Esophagus muscularis mucosa (tissue), 4 donors: ENCODE measurements around the gene DVL1. TPM values are rescaled to one million over a fixed set of nuclear protein-coding genes. Genes with fewer than 3 reads are reported as not detected.
A peak's percentile ranks its signal among the peaks of the same experiment; 100 is the strongest.

Experiments
- DNase-seq: peaks from one replicate; pipeline ENCODE4 v3.0.0-alpha.2; 2017; ENCODE audit errors: extremely low spot score
- H3K27ac ChIP-seq, 4 donors: fragments of 200-600 bp; sonication (generic); replicated peaks in 1 of 4; 1 replicate in 3 of 4; 2 replicates in 1 of 4; pipeline ENCODE4 v1.5.1; 2016 to 2019; ENCODE audit warnings: mild to moderate bottlenecking in 1 of 4
- H3K27me3 ChIP-seq, 4 donors: fragments of 200-600 bp; sonication (generic); one replicate each; pipeline versions ENCODE4 v1.5.1 to v1.6.0; 2016 to 2019
- H3K36me3 ChIP-seq, 4 donors: fragments of 200-600 bp; sonication (generic); one replicate each; pipeline ENCODE4 v1.5.1; 2016 to 2019
- H3K4me1 ChIP-seq, 4 donors: fragments of 200-600 bp; sonication (generic); one replicate each; pipeline ENCODE4 v1.5.1; 2016 to 2019
- H3K4me3 ChIP-seq, 4 donors: fragments of 200-600 bp; sonication (generic); 1 replicate in 2 of 4; 2 replicates in 2 of 4; pipeline ENCODE4 v1.5.1; 2016 to 2019; ENCODE audit warnings: mild to moderate bottlenecking in 4 of 4, moderate library complexity in 1 of 4
- H3K9me3 ChIP-seq, 4 donors: fragments of 200-600 bp; sonication (generic); 1 replicate in 3 of 4; 2 replicates in 1 of 4; pipeline ENCODE4 v1.5.1; 2016 to 2019
- EP300 ChIP-seq: sonication (generic); formaldehyde crosslinking; IDR thresholded peaks from one replicate; pipeline ENCODE4 v1.6.1; 2017; ENCODE audit warnings: antibody characterized with exemption
- POLR2A ChIP-seq: fragments of 450-650 bp; IDR thresholded peaks from one replicate; pipeline ENCODE4 v1.6.1; 2017; ENCODE audit warnings: antibody characterized with exemption, moderate library complexity, mild to moderate bottlenecking, low read depth
- POLR2AphosphoS5 ChIP-seq, 2 donors: sonication (generic); formaldehyde crosslinking; IDR thresholded peaks; one replicate each; pipeline ENCODE4 v1.6.1; 2017; ENCODE audit warnings: antibody characterized with exemption in 2 of 2
- WGBS: methylation state at CpG from one replicate; pipeline ENCODE4 v1.1.5; 2018; 5-methylcytosine and 5-hydroxymethylcytosine counted together
- intact Hi-C: fragments of 100-400 bp; cut with DNase I; formaldehyde crosslinking; loops from one replicate; pipeline ENCODE4 v1.15.1; 2023
- total RNA-seq, 4 donors: library from RNA; depleted of rRNA; stranded (reverse); fragments of >200 nt; gene quantifications; one replicate each; pipeline versions ENCODE4 v1.1.0 to v1.2.1, GENCODE V29; 2016
- TF ChIP-seq, protein P1 (sequence below), 3 experiments: fragments of 200-600 bp in 2 of 3; fragments of 450-650 bp in 1 of 3; sonication (generic) in 2 of 3; IDR thresholded peaks; one replicate each; pipeline ENCODE4 v1.5.1; 2017 to 2019; ENCODE audit warnings: antibody characterized with exemption in 3 of 3, mild to moderate bottlenecking in 2 of 3, moderate library complexity in 1 of 3

DVL1 gene
- total RNA-seq, 4 donors from 2014 or later = 66.9 to 141 (median 114) TPM

DNA sequence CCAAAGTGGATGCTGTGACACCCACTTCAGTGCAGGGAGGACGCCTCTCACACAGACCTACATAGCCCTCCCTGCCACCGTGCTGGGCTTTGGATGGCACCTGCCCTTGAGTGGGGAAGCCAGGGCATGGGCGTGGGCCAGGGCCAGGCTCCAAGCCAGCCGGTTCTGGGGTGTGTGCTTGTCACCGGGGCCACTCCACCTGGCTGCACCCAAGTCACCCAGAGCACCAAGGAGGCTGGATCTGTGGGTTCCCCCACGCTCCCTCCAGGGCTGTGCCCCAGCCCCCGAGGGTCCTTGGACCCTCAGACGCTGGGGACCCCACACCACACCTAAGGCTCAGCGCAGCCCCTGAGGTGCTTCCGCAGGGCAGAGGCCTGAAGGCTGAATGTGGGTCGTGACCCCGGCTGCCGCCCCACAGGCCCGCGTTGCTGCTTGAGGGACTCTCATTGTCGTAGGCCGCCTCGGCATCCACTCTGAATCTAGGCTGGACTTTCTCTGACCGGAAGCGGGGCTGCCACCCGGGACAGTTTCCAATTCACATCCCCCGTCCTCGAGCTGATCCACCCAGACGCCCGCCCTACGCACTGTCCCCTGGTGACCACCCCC lies 7.7 kb upstream of the DVL1 start:
- Histone ChIP-seq H3K27ac (peak overlapping the region; percentile 81 to 88 (median 84)), H3K4me1 (peaks cover 44 to 100% (median 94%) of the 10 kb centered on the region in 4 donors), H3K9me3 (no peaks in the 10 kb centered on the region), H3K4me3 (peak overlapping the region; percentile 47 to 69 (median 57)), H3K27me3 (peaks cover 0 to 74% (median 26%) of the 10 kb centered on the region in 4 donors), H3K36me3 (peaks cover 0 to 25% (median 7%) of the 10 kb centered on the region in 4 donors)
- intact Hi-C loops = no loop called here
- no peak for TF ChIP-seq POLR2A
- TF ChIP-seq, protein P1, sequence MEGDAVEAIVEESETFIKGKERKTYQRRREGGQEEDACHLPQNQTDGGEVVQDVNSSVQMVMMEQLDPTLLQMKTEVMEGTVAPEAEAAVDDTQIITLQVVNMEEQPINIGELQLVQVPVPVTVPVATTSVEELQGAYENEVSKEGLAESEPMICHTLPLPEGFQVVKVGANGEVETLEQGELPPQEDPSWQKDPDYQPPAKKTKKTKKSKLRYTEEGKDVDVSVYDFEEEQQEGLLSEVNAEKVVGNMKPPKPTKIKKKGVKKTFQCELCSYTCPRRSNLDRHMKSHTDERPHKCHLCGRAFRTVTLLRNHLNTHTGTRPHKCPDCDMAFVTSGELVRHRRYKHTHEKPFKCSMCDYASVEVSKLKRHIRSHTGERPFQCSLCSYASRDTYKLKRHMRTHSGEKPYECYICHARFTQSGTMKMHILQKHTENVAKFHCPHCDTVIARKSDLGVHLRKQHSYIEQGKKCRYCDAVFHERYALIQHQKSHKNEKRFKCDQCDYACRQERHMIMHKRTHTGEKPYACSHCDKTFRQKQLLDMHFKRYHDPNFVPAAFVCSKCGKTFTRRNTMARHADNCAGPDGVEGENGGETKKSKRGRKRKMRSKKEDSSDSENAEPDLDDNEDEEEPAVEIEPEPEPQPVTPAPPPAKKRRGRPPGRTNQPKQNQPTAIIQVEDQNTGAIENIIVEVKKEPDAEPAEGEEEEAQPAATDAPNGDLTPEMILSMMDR (IDR thresholded peaks at IDR 0.05) = no peak
- no peak for TF ChIP-seq EP300
- TF ChIP-seq POLR2AphosphoS5 (IDR thresholded peaks at IDR 0.05) = no peak
- no peak for DNase-seq
- 29% methylated on average over 21 of the region's 26 CpGs for WGBS

DNA sequence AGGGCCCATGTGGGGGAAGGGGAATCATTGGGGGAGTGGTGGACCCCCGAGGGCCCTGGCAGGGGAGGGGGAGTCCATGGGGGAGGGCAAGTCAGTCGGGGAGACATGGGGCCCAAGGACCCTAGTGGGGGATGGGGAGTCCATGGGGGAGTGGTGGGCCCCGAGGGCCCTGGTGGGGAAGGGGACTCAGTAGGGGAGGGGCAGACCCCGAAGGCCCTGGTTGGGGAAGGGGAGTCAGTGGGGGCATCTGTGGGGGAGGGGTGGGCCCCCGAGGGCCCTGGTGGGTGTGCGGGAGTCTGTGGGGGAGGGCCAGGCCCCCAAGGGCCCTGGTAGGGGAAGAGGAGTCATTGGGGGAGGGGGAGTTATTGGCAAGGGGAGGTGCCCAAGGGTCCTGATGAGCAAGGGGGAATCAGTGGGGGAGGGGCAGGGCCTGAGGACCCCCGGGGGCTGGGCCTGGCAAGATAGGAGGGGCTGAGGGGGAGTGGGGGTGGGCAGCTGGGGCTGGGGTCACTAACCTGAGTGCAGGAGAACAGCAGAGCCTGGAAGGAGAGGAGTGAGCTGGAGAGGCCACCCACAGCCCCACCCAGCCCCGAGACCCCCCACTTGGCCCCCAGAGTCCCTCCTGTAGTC lies 7.1 kb upstream of the DVL1 start:
- Histone ChIP-seq H3K4me3 (peak overlapping the region; percentile 47 to 69 (median 57)), H3K9me3 (no peaks in the 10 kb centered on the region), H3K27ac (peak overlapping the region; percentile 81 to 88 (median 84)), H3K36me3 (peaks cover 0 to 25% (median 7%) of the 10 kb centered on the region in 4 donors), H3K27me3 (peaks cover 0 to 74% (median 26%) of the 10 kb centered on the region in 4 donors), H3K4me1 (peaks cover 49 to 100% (median 94%) of the 10 kb centered on the region in 4 donors)
- intact Hi-C loops = no loop called here
- WGBS = 25% methylated on average over 7 of the region's 8 CpGs
- TF ChIP-seq POLR2AphosphoS5 (IDR thresholded peaks at IDR 0.05) = no peak
- TF ChIP-seq, protein P1 (IDR thresholded peaks at IDR 0.05) = no peak
- no peak for TF ChIP-seq POLR2A
- no peak for TF ChIP-seq EP300
- no peak for DNase-seq

DNA sequence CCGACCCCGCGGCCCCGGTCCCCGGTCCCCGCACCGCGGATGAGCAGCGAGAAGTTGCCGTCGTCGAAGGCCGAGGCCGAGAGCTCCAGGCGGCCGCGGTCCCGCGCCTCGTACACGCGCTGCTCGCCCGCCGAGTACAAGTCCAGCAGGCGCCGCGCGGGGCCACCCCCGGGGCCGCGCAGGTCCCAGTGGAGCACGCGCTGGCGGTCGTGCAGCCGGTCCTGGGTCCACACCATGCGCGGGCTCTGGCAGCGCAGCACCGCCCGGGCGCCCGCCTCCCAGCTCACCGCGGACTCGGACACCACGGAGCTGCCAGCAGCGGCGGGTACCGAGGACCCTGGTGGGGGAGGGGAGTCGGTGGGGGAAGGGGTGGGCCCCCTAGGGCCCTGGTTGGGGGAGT lies 6.2 kb upstream of the DVL1 start:
- no peaks in the 10 kb centered on the region for H3K9me3 ChIP-seq
- H3K27me3 ChIP-seq = peaks cover 0 to 74% (median 26%) of the 10 kb centered on the region in 4 donors
- peaks cover 43 to 93% (median 88%) of the 10 kb centered on the region in 4 donors for H3K4me1 ChIP-seq
- peak overlapping the region; percentile 35 to 69 (median 44) for H3K4me3 ChIP-seq
- WGBS = 0% methylated on average over 8 of the region's 52 CpGs
- H3K27ac ChIP-seq = peak overlapping the region; percentile 81 to 88 (median 84)
- peaks cover 0 to 25% (median 7%) of the 10 kb centered on the region in 4 donors for H3K36me3 ChIP-seq
- intact Hi-C loops = no loop called here
- DNase-seq = no peak
- no peak for TF ChIP-seq EP300
- TF ChIP-seq POLR2A = no peak
- TF ChIP-seq, protein P1 (IDR thresholded peaks at IDR 0.05) = no peak
- TF ChIP-seq POLR2AphosphoS5 (IDR thresholded peaks at IDR 0.05) = no peak

DNA sequence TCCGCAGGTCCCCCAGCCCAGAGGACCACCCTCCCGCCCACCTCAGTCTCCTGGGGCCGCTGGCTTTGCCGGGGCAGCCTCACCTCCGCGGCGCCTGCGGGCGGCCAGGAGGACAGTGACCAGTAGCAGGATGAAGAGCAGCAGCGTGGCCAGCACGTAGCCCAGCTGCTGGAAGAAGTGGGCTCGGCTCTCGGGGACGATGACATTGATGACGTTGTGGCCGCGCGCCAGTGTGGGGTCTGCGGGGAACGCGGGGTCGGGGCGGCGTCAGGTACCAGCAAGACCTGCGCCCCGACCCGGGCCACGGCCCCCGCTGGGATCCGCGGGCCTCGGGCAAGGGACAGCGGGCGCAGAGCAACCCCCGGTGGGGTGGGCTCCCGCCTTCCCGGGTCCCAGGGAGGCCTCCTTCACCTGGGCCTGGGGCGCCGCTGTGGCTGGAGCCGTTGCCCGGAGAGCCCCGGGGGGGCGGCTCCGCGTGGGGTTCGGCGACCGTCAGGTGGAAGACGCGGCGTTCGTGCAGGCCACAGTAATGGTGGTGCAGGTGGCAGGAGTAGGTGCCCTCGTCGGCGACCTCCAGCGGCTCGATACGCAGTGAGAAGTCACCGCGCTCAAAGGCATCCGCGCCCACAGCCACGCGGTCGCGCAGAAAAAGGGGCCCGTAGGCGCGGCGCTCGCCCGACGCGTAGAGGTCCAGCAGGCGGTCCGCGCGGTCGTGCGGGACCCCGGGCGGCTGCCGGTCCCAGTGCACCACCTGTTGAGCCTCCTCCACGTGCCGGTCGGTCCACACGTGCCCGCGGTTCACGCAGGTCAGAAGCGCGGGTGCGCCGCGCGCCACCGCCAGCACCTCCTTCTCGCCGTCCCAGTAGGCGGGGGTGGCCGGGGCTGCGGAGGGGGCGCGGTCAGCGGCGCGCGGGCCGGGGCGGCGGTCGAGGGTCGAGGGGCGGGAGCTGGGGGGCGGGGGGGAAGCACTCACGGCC lies 5.3 kb upstream of the DVL1 start:
- TF ChIP-seq EP300 (no peak), POLR2AphosphoS5 (IDR thresholded peaks at IDR 0.05) (no peak), POLR2A (no peak)
- TF ChIP-seq, protein P1 (IDR thresholded peaks at IDR 0.05) = no peak
- Histone ChIP-seq H3K9me3 (no peaks in the 10 kb centered on the region), H3K4me3 (peak overlapping the region; percentile 35 to 69 (median 44)), H3K4me1 (peaks cover 43 to 84% (median 80%) of the 10 kb centered on the region in 4 donors), H3K36me3 (peaks cover 0 to 25% (median 7%) of the 10 kb centered on the region in 4 donors), H3K27ac (peak overlapping the region; percentile 81 to 88 (median 84)), H3K27me3 (peaks cover 0 to 68% (median 26%) of the 10 kb centered on the region in 4 donors)
- WGBS = 51% methylated on average over 71 of the region's 116 CpGs
- intact Hi-C loops = no loop called here
- no peak for DNase-seq
